ENCODE measurements around the gene DVL1.

DNA sequence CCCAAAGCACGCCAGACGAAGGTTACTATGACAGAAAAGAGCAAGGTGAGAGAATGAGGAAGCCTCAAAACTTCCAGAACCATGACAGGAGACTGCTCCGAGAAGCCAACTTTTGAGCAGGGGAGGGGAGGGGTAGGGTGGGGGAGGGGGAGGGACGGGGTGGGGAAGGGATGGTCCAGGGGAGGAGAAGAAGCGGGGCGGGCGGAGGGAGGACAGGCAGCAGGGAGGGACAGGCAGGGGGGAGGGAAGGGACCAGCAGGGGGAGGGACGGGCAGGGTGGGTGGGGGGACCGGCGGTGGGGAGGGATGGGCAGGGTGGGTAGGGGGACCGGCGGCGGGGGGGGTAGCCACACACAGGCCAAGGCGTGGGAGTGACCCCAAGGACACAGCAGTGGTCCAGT, 26.8 kb downstream of the DVL1 start:
- TF ChIP-seq, protein P1, sequence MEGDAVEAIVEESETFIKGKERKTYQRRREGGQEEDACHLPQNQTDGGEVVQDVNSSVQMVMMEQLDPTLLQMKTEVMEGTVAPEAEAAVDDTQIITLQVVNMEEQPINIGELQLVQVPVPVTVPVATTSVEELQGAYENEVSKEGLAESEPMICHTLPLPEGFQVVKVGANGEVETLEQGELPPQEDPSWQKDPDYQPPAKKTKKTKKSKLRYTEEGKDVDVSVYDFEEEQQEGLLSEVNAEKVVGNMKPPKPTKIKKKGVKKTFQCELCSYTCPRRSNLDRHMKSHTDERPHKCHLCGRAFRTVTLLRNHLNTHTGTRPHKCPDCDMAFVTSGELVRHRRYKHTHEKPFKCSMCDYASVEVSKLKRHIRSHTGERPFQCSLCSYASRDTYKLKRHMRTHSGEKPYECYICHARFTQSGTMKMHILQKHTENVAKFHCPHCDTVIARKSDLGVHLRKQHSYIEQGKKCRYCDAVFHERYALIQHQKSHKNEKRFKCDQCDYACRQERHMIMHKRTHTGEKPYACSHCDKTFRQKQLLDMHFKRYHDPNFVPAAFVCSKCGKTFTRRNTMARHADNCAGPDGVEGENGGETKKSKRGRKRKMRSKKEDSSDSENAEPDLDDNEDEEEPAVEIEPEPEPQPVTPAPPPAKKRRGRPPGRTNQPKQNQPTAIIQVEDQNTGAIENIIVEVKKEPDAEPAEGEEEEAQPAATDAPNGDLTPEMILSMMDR (conservative IDR thresholded peaks at IDR 0.05; ENCODE audit: low read length), result no peak
- no peak for TF ChIP-seq EZH2phosphoT487 (IDR thresholded peaks at IDR 0.05; ENCODE audit: borderline replicate concordance)
